Dedifferentiated amniotic fluid mesenchymal stem cell (primary cell): ENCODE results near the gene SMARCA2.

ENCODE experiments used
- DNase-seq: peaks from one replicate; pipeline ENCODE4 v3.0.0-alpha.2; 2016; ENCODE audit errors: extremely low spot score

The SMARCA2 gene

GRCh38 chr9:2039294-2040180 is 24.4 kb downstream of the SMARCA2 start:
- no peak for DNase-seq

- no peak for DNase-seq
Observed at GRCh38 chr9:2040828-2041227, 25.7 kb downstream of the SMARCA2 start.

GRCh38 chr9:2041736-2042135 is 26.6 kb downstream of the SMARCA2 start:
- DNase-seq: no peak

- DNase-seq: no peak
Observed at GRCh38 chr9:2043243-2043642, 28.1 kb downstream of the SMARCA2 start.

- DNase-seq: no peak
Observed at GRCh38 chr9:2043881-2044462, 28.8 kb downstream of the SMARCA2 start.

GRCh38 chr9:2047144-2047671 is 32.1 kb downstream of the SMARCA2 start:
- DNase-seq: no peak

GRCh38 chr9:2047916-2048315 is 32.8 kb downstream of the SMARCA2 start:
- no peak for DNase-seq

- no peak for DNase-seq
Observed at GRCh38 chr9:2050236-2050635, 35.1 kb downstream of the SMARCA2 start.

- no peak for DNase-seq
Observed at GRCh38 chr9:2053883-2054845, 39.0 kb downstream of the SMARCA2 start.

- no peak for DNase-seq
Observed at GRCh38 chr9:2055203-2055658, 40.1 kb downstream of the SMARCA2 start.

- no peak for DNase-seq
Observed at GRCh38 chr9:2059274-2059929, 44.3 kb downstream of the SMARCA2 start.

GRCh38 chr9:2060424-2060823 is 45.3 kb downstream of the SMARCA2 start:
- no peak for DNase-seq

- DNase-seq: no peak
Observed at GRCh38 chr9:2065704-2066103, 50.6 kb downstream of the SMARCA2 start.

- DNase-seq: no peak
Observed at GRCh38 chr9:2066312-2067273, 51.4 kb downstream of the SMARCA2 start.

- DNase-seq: no peak
Observed at GRCh38 chr9:2072752-2073405, 57.7 kb downstream of the SMARCA2 start.

- no peak for DNase-seq
Observed at GRCh38 chr9:2082772-2083171, 67.6 kb downstream of the SMARCA2 start.

GRCh38 chr9:2083479-2083878 is 68.3 kb downstream of the SMARCA2 start:
- no peak for DNase-seq

GRCh38 chr9:2085716-2086115 is 70.6 kb downstream of the SMARCA2 start:
- no peak for DNase-seq

GRCh38 chr9:2086116-2086515 is 71.0 kb downstream of the SMARCA2 start:
- no peak for DNase-seq

- no peak for DNase-seq
Observed at GRCh38 chr9:2086971-2087370, 71.8 kb downstream of the SMARCA2 start.
